ENCODE data around the gene NLRP9. TPM values are rescaled to one million over a fixed set of nuclear protein-coding genes. Genes with fewer than 3 reads are reported as not detected.

Gene NLRP9
- not detected in 2 replicates for total RNA-seq

DNA sequence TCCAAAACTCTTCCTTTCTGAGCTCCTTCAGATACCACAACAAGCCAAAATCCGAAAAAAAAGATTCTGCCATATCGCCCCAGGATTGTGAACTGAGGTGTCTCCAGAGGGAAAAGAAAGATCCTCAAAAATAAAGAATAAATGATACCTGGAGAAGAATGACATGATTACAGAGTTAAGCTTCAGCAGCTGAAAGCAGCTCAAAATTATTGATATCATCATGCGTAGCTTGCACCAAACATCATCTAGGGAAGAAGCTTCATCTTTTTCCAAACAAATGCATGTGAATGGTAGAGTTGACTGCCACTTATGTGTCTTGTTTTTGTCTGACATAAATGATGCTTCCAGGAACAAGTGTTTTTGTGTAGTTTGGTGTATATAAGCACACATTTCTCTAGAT, at the start of gene NLRP9:
NLRP9 (minus strand) TSS at position 101 of the 400 bp plus-strand sequence; CDS start at position 73, 28 bp downstream.

GRCh38 chr19:55768818-55769217, 30.6 kb upstream of the NLRP9 start, which contains the start of gene RFPL4AL1:
TSS of gene RFPL4AL1 (plus strand) at chr19:55769118. CDS start at chr19:55771805, 2,687 bp downstream.

GRCh38 chr19:55758797-55759196, 20.6 kb upstream of the NLRP9 start, which contains the start of gene RFPL4A:
TSS of gene RFPL4A (plus strand) at chr19:55759097. CDS start at chr19:55761801, 2,704 bp downstream.

DNA sequence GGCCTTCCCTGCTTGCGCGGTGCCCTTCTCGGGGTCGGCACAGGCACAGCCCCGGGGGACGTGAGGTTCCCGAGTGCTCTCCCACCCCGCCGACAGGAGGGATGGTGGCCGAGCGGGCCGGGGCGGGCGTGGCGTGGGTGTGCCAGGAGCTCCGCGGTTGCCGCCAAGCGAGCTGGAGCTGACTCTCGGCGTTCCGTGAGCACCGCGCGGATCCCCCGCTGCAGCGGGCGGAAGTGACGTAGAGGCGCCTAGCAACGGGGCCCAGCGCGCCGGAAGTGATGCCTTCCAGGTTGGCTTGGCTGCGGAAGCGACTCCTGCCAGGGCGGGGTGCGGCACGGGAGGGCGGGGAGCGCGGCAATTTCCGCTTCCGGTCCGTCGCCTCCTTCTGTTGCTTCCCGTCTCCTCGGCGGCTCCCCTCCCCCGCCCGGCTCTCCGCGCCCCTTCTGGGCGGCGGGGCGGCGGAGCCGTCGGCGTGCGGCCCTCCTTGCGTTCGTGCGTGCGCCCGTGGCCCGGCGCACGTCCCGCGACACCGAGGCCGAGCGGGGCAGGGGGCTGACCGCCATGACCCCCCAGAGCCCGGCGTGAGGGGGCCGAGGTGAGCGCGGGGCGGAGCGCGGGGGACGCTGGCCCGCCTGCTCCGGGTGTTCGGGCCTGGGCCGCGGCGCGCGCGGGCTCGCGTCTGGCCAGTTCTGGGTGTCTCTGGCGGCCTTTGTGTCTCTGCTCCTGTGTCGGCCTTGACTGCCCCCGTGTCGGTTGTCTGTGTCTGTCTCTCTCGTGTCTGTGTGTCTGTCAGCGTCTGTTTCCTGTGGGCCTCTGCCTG, 63.2 kb downstream of the NLRP9 start, which contains the start of gene EPN1:
EPN1 (plus strand) TSS at position 386 of the 820 bp plus-strand sequence. CDS start 3,402 bp downstream, outside the sequence.

Other genes with a start within 250 kb of the NLRP9 start
- gene SSC5D, start 250.0 kb downstream of the NLRP9 start, total RNA-seq, result 0.81 and 34.0 TPM in 2 replicates
- gene SBK2, start 201.3 kb downstream of the NLRP9 start, total RNA-seq, result 2.4 and 7.9 TPM in 2 replicates
- gene SBK3, start 192.9 kb downstream of the NLRP9 start, total RNA-seq, result 0.13 and 0.16 TPM in 2 replicates
- gene ZNF579, start 157.6 kb downstream of the NLRP9 start, total RNA-seq, result 10.8 and 25.7 TPM in 2 replicates
- gene FIZ1, start 138.9 kb downstream of the NLRP9 start, total RNA-seq, result 6.0 and 8.5 TPM in 2 replicates
- gene ZNF524, start 138.1 kb downstream of the NLRP9 start, total RNA-seq, result 18.4 and 25.5 TPM in 2 replicates
- 4.6 and 12.7 TPM in 2 replicates for gene ZNF865, start 132.8 kb downstream of the NLRP9 start, total RNA-seq
- 3.7 and 6.7 TPM in 2 replicates for gene ZNF784, start 113.8 kb downstream of the NLRP9 start, total RNA-seq
- gene ZNF580, start 97.4 kb downstream of the NLRP9 start, total RNA-seq, result 24.8 and 59.3 TPM in 2 replicates
- 23.1 and 60.6 TPM in 2 replicates for gene ZNF581, start 94.8 kb downstream of the NLRP9 start, total RNA-seq
- 10.6 and 30.8 TPM in 2 replicates for gene CCDC106, start 90.2 kb downstream of the NLRP9 start, total RNA-seq
- gene U2AF2, start 83.4 kb downstream of the NLRP9 start, total RNA-seq, result 113 and 234 TPM in 2 replicates
- gene EPN1, start 63.2 kb downstream of the NLRP9 start, total RNA-seq, result 112 and 155 TPM in 2 replicates
- not detected in 2 replicates for gene RFPL4A, start 20.7 kb upstream of the NLRP9 start, total RNA-seq
- not detected in 2 replicates for gene RFPL4AL1, start 30.7 kb upstream of the NLRP9 start, total RNA-seq
- gene NLRP11, start 93.6 kb upstream of the NLRP9 start, total RNA-seq, result not detected in 2 replicates
- not detected in 2 replicates for gene NLRP4, start 98.1 kb upstream of the NLRP9 start, total RNA-seq
- gene NLRP13, start 193.9 kb upstream of the NLRP9 start, total RNA-seq, result not detected in 2 replicates
- not detected in 2 replicates for gene NLRP8, start 209.4 kb upstream of the NLRP9 start, total RNA-seq
- not detected in 2 replicates for gene NLRP5, start 248.4 kb upstream of the NLRP9 start, total RNA-seq

Measured in mesangial cell (primary cell).